ENCODE results near the gene CLDN10. TPM values are rescaled to one million over a fixed set of nuclear protein-coding genes. Genes with fewer than 3 reads are reported as not detected.

The CLDN10 gene
- total RNA-seq, 1 donor from 2014 or later, result 4.0 TPM

GRCh38 chr13:95579303-95579702 lies 26.8 kb downstream of the CLDN10 start:
- no peak for DNase-seq (ENCODE audit: low read depth)
- TF ChIP-seq, protein P1, sequence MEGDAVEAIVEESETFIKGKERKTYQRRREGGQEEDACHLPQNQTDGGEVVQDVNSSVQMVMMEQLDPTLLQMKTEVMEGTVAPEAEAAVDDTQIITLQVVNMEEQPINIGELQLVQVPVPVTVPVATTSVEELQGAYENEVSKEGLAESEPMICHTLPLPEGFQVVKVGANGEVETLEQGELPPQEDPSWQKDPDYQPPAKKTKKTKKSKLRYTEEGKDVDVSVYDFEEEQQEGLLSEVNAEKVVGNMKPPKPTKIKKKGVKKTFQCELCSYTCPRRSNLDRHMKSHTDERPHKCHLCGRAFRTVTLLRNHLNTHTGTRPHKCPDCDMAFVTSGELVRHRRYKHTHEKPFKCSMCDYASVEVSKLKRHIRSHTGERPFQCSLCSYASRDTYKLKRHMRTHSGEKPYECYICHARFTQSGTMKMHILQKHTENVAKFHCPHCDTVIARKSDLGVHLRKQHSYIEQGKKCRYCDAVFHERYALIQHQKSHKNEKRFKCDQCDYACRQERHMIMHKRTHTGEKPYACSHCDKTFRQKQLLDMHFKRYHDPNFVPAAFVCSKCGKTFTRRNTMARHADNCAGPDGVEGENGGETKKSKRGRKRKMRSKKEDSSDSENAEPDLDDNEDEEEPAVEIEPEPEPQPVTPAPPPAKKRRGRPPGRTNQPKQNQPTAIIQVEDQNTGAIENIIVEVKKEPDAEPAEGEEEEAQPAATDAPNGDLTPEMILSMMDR (IDR thresholded peaks at IDR 0.05; ENCODE audit: insufficient read depth, low read length, poor library complexity, severe bottlenecking), result no peak
- H3K4me3 ChIP-seq (ENCODE audit: low read depth, low read length), result no peak overlapping the region
- H3K27me3 ChIP-seq (ENCODE audit: control insufficient read depth, insufficient read depth, low read length), result no peaks in the 10 kb centered on the region
- H3K36me3 ChIP-seq (ENCODE audit: control insufficient read depth, insufficient read depth, low read length), result no peaks in the 10 kb centered on the region

- TF ChIP-seq, protein P1 (IDR thresholded peaks at IDR 0.05; ENCODE audit: insufficient read depth, low read length, poor library complexity, severe bottlenecking), result no peak
- Histone ChIP-seq H3K27me3 (ENCODE audit: control insufficient read depth, insufficient read depth, low read length) (no peaks in the 10 kb centered on the region), H3K36me3 (ENCODE audit: control insufficient read depth, insufficient read depth, low read length) (peaks cover 2% of the 10 kb centered on the region), H3K4me3 (ENCODE audit: low read depth, low read length) (no peak overlapping the region)
- DNase-seq (ENCODE audit: low read depth), result no peak
Measured at GRCh38 chr13:95585867-95586266, 33.3 kb downstream of the CLDN10 start.

- TF ChIP-seq, protein P1 (IDR thresholded peaks at IDR 0.05; ENCODE audit: insufficient read depth, low read length, poor library complexity, severe bottlenecking), result no peak
- Histone ChIP-seq H3K36me3 (ENCODE audit: control insufficient read depth, insufficient read depth, low read length) (peaks cover 2% of the 10 kb centered on the region), H3K27me3 (ENCODE audit: control insufficient read depth, insufficient read depth, low read length) (no peaks in the 10 kb centered on the region), H3K4me3 (ENCODE audit: low read depth, low read length) (no peak overlapping the region)
- DNase-seq (ENCODE audit: low read depth), result no peak
Measured at GRCh38 chr13:95588134-95588533, 35.6 kb downstream of the CLDN10 start.

DNA sequence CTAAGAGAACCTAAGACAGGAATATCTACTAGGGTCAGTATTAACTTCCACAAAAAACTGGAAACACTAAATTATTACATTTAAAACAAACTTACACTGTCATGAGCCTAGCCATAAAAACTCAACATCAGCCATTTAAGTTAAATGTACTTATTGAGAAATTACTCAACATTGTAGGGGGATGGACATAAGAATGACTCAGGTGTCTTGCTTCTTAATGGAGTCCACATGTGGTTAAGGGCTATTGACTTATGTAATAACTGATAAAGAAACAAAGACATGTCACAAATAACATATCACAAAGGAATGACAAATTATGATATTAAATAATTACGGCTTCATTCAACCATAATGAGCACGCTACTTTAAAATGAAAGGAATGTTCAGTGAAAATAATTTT lies 36.2 kb downstream of the CLDN10 start:
- Histone ChIP-seq H3K27me3 (ENCODE audit: control insufficient read depth, insufficient read depth, low read length) (no peaks in the 10 kb centered on the region), H3K36me3 (ENCODE audit: control insufficient read depth, insufficient read depth, low read length) (peaks cover 2% of the 10 kb centered on the region), H3K4me3 (ENCODE audit: low read depth, low read length) (no peak overlapping the region)
- DNase-seq (ENCODE audit: low read depth), result no peak
- TF ChIP-seq, protein P1 (IDR thresholded peaks at IDR 0.05; ENCODE audit: insufficient read depth, low read length, poor library complexity, severe bottlenecking), result no peak

GRCh38 chr13:95593462-95593861 lies 40.9 kb downstream of the CLDN10 start:
- no peaks in the 10 kb centered on the region for H3K27me3 ChIP-seq (ENCODE audit: control insufficient read depth, insufficient read depth, low read length)
- H3K36me3 ChIP-seq (ENCODE audit: control insufficient read depth, insufficient read depth, low read length), result no peaks in the 10 kb centered on the region
- H3K4me3 ChIP-seq (ENCODE audit: low read depth, low read length), result no peak overlapping the region
- TF ChIP-seq, protein P1 (IDR thresholded peaks at IDR 0.05; ENCODE audit: insufficient read depth, low read length, poor library complexity, severe bottlenecking), result no peak
- DNase-seq (ENCODE audit: low read depth), result no peak

- no peak overlapping the region for H3K4me3 ChIP-seq (ENCODE audit: low read depth, low read length)
- no peak for DNase-seq (ENCODE audit: low read depth)
- H3K36me3 ChIP-seq (ENCODE audit: control insufficient read depth, insufficient read depth, low read length), result peaks cover 5% of the 10 kb centered on the region
- TF ChIP-seq, protein P1 (IDR thresholded peaks at IDR 0.05; ENCODE audit: insufficient read depth, low read length, poor library complexity, severe bottlenecking), result no peak
- H3K27me3 ChIP-seq (ENCODE audit: control insufficient read depth, insufficient read depth, low read length), result no peaks in the 10 kb centered on the region
Measured at GRCh38 chr13:95596701-95597100, 44.2 kb downstream of the CLDN10 start.

All from kidney epithelial cell (primary cell).